Liver (tissue), 9 donors: ENCODE measurements around the gene CATSPERE. TPM values are rescaled to one million over a fixed set of nuclear protein-coding genes. Genes with fewer than 3 reads are reported as not detected.

ENCODE experiments used
- DNase-seq: peaks from one replicate; pipeline ENCODE4 v3.0.0-alpha.2; 2017; ENCODE audit warnings: low spot score
- H3K27ac ChIP-seq, 2 donors: one replicate each; pipeline ENCODE4 v1.7.0; 2013; ENCODE audit warnings: inconsistent platforms in 2 of 2, low read length in 2 of 2, control low read depth in 1 of 2, low read depth in 1 of 2, mild to moderate bottlenecking in 1 of 2
- H3K27me3 ChIP-seq, 4 donors: one replicate each; pipeline versions ENCODE4 v1.6.1 to v1.7.0; 2013; ENCODE audit warnings: low read length in 3 of 4, inconsistent platforms in 1 of 4, mild to moderate bottlenecking in 1 of 4, moderate library complexity in 1 of 4; ENCODE audit not compliant: control insufficient read depth in 4 of 4, insufficient read depth in 4 of 4
- H3K36me3 ChIP-seq, 4 donors: one replicate each; pipeline versions ENCODE4 v1.6.1 to v1.7.0; 2013; ENCODE audit warnings: low read length in 3 of 4, mild to moderate bottlenecking in 3 of 4, low read depth in 1 of 4, moderate library complexity in 1 of 4; ENCODE audit not compliant: control insufficient read depth in 4 of 4, insufficient read depth in 3 of 4
- H3K4me1 ChIP-seq, 4 donors: one replicate each; pipeline versions ENCODE4 v1.6.1 to v1.7.0; 2013; ENCODE audit warnings: low read length in 3 of 4, mild to moderate bottlenecking in 3 of 4, moderate library complexity in 1 of 4; ENCODE audit not compliant: control insufficient read depth in 4 of 4, insufficient read depth in 4 of 4
- H3K4me3 ChIP-seq, 3 donors: one replicate each; pipeline versions ENCODE4 v1.6.1 to v1.7.0; 2013; ENCODE audit warnings: low read length in 3 of 3, control low read depth in 1 of 3, low read depth in 1 of 3, mild to moderate bottlenecking in 1 of 3
- H3K9ac ChIP-seq, 2 donors: one replicate each; pipeline ENCODE4 v1.7.0; 2013; ENCODE audit warnings: low read length in 2 of 2, mild to moderate bottlenecking in 2 of 2, moderate library complexity in 2 of 2, control low read depth in 1 of 2, low read depth in 1 of 2
- H3K9me3 ChIP-seq, 4 donors: one replicate each; pipeline versions ENCODE4 v1.6.1 to v1.7.0; 2013; ENCODE audit warnings: low read length in 3 of 4; ENCODE audit not compliant: control insufficient read depth in 4 of 4
- EGR1 ChIP-seq, 2 donors: IDR thresholded peaks; 2 replicates each; pipeline ENCODE4 v1.6.1; 2016 to 2018; ENCODE audit warnings: antibody characterized with exemption in 2 of 2, low read depth in 2 of 2
- FOXA1 ChIP-seq: IDR thresholded peaks from 2 replicates; pipeline ENCODE4 v1.6.1; 2016; ENCODE audit warnings: antibody characterized with exemption
- FOXA2 ChIP-seq: IDR thresholded peaks from 2 replicates; pipeline ENCODE4 v1.6.1; 2016; ENCODE audit warnings: antibody characterized with exemption
- GABPA ChIP-seq, 2 donors: IDR thresholded peaks in 1 of 2; conservative IDR thresholded peaks in 1 of 2; 2 replicates each; pipeline ENCODE4 v1.6.1; 2016; ENCODE audit warnings: antibody characterized with exemption in 2 of 2, mild to moderate bottlenecking in 1 of 2, moderate library complexity in 1 of 2
- HNF4A ChIP-seq, 2 donors: conservative IDR thresholded peaks; 2 replicates each; pipeline ENCODE4 v1.6.1; 2016; ENCODE audit warnings: antibody characterized with exemption in 2 of 2, mild to moderate bottlenecking in 2 of 2
- HNF4G ChIP-seq: IDR thresholded peaks from 2 replicates; pipeline ENCODE4 v1.6.1; 2016; ENCODE audit warnings: antibody characterized with exemption
- JUND ChIP-seq, 2 donors: IDR thresholded peaks; 2 replicates each; pipeline ENCODE4 v1.6.1; 2016; ENCODE audit warnings: antibody characterized with exemption in 2 of 2
- NR2F2 ChIP-seq: IDR thresholded peaks from 2 replicates; pipeline ENCODE4 v1.6.1; 2016; ENCODE audit warnings: antibody characterized with exemption
- RAD21 ChIP-seq, 2 donors: IDR thresholded peaks; 2 replicates each; pipeline ENCODE4 v1.6.1; 2016; ENCODE audit warnings: antibody characterized with exemption in 2 of 2, mild to moderate bottlenecking in 2 of 2
- RXRA ChIP-seq, 2 donors: IDR thresholded peaks; 2 replicates each; pipeline ENCODE4 v1.6.1; 2017 to 2018; ENCODE audit warnings: antibody characterized with exemption in 2 of 2, mild to moderate bottlenecking in 1 of 2
- YY1 ChIP-seq: IDR thresholded peaks from 2 replicates; pipeline ENCODE4 v1.6.1; 2016; ENCODE audit warnings: antibody characterized with exemption, mild to moderate bottlenecking
- WGBS: extraction: QIAGEN DNeasy Blood & Tissue Kit; methylation state at CpG from one replicate; pipeline ENCODE4 v1.1.7; 2013; 5-methylcytosine and 5-hydroxymethylcytosine counted together
- polyA plus RNA-seq, 2 donors: library from polyadenylated mRNA; stranded (reverse) in 1 of 2; unstranded in 1 of 2; fragments of 200-250 nt in 1 of 2; fragments of >200 nt in 1 of 2; fragmentation: Nextera tagmentation in 1 of 2; extraction: Ambion mirVana in 1 of 2; gene quantifications; one replicate each; pipeline versions ENCODE4 v1.2.1 to v1.2.3, GENCODE V29; 2013 to 2015
- total RNA-seq, 2 donors: library from RNA; depleted of rRNA; stranded (reverse); fragments of >200 nt; gene quantifications; one replicate each; pipeline ENCODE4 v1.2.3, GENCODE V29; 2014
- TF ChIP-seq, protein P1 (sequence below): IDR thresholded peaks from 2 replicates; pipeline ENCODE4 v1.6.1; 2016; ENCODE audit warnings: antibody characterized with exemption
- TF ChIP-seq, protein P2 (sequence below): IDR thresholded peaks from 2 replicates; pipeline ENCODE4 v1.6.1; 2016; ENCODE audit warnings: antibody characterized with exemption
- TF ChIP-seq, protein P3 (sequence below): IDR thresholded peaks from 2 replicates; pipeline ENCODE4 v1.6.1; 2016; ENCODE audit warnings: antibody characterized with exemption, mild to moderate bottlenecking
- donor health status: healthy.
- donor health status: healthy.
- donor health status: healthy.
- donor health status: healthy.
- donor health status: healthy.

The CATSPERE gene
- total and polyA plus RNA-seq, 4 donors = 0.15 to 0.79 (median 0.53) TPM

DNA sequence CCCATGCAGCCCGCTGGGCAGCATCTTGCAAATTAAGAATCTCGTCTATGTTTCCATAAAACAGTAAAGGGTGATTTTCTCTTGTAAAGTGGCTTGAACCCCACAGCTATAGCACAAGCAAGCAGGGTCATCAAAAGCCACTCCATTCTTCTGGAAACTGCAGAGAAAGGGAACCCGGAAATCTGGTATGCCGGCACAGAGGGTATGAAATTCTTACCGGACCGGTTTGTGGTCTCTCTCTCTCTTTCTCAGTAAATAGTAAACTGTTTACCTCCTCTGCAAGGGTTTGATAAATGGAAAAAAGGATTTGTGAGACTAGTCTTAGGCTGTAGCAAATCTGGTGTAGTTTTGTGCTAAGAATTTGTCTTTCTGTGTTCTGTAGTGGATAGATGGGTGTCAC lies 6.7 kb upstream of the CATSPERE start:
- Histone ChIP-seq H3K9ac (no peak overlapping the region), H3K4me1 (peaks cover 0 to 18% (median 11%) of the 10 kb centered on the region in 4 donors), H3K27me3 (no peaks in the 10 kb centered on the region), H3K27ac (no peak overlapping the region), H3K4me3 (no peak overlapping the region), H3K9me3 (no peaks in the 10 kb centered on the region), H3K36me3 (no peaks in the 10 kb centered on the region)
- whole genome bisulfite sequencing = 69% methylated on average over 6 of the region's 6 CpGs
- DNase-seq = no peak
- no peak for TF ChIP-seq GABPA (IDR thresholded peaks at IDR 0.05 in 1 of 2, conservative IDR thresholded peaks at IDR 0.05 in 1 of 2)
- TF ChIP-seq FOXA1 = no peak
- no peak for TF ChIP-seq HNF4A (conservative IDR thresholded peaks at IDR 0.05)
- no peak for TF ChIP-seq FOXA2
- TF ChIP-seq, protein P1, sequence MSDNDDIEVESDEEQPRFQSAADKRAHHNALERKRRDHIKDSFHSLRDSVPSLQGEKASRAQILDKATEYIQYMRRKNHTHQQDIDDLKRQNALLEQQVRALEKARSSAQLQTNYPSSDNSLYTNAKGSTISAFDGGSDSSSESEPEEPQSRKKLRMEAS = no peak
- TF ChIP-seq, protein P2, sequence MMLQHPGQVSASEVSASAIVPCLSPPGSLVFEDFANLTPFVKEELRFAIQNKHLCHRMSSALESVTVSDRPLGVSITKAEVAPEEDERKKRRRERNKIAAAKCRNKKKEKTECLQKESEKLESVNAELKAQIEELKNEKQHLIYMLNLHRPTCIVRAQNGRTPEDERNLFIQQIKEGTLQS = no peak

DNA sequence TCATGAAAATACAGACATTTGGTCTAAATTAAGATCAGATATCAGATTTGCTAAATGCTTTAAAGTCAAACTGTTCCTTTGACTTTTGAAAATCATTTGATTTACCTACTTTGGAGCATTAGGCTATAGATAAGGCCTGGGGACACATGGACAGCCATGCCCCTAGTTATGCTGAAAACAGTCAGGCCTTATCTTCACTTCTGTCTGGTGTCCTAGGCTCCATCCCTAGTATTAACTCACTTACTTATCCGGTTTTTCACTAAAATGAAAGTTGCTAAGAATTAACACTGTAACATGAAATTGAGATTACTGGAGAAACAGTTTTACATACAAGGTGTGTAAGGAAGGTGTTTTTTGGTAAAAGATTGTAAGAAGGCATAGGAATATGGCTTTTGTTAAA lies 4.5 kb upstream of the CATSPERE start:
- Histone ChIP-seq H3K27me3 (no peaks in the 10 kb centered on the region), H3K9ac (no peak overlapping the region), H3K9me3 (no peaks in the 10 kb centered on the region), H3K36me3 (no peaks in the 10 kb centered on the region), H3K4me1 (peaks cover 3 to 13% (median 7%) of the 10 kb centered on the region in 4 donors), H3K27ac (no peak overlapping the region), H3K4me3 (no peak overlapping the region)
- 93% methylated on average over 1 of the region's 1 CpG for WGBS
- TF ChIP-seq RAD21 (IDR thresholded peaks at IDR 0.05) (no peak), YY1 (no peak), EGR1 (IDR thresholded peaks at IDR 0.05; ENCODE audit: low read depth in 2 of 2) (no peak), HNF4G (no peak)
- TF ChIP-seq, protein P1 = no peak
- DNase-seq = no peak

DNA sequence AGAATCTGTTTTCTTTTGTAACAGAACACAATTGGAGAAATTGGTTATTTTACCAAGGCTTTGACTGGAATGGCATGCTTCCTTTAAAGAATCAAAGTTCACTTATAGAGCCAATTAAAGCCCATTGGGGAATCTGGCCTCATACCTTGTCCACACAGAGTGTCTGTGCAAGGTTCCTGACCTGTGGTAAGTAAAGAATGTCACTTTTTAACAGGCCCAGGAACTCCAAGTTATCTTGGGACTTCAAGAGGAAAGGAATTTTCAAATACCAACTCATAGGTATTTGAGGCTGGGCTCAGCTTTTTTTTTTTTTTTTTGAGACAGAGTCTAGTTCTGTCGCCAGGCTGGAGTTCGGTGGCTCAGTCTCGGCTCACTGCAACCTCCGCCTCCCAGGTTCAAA lies 2.3 kb upstream of the CATSPERE start:
- H3K36me3 ChIP-seq = no peaks in the 10 kb centered on the region
- TF ChIP-seq RXRA (IDR thresholded peaks at IDR 0.05) = no peak
- TF ChIP-seq NR2F2 = no peak
- TF ChIP-seq JUND (IDR thresholded peaks at IDR 0.05) = no peak
- TF ChIP-seq YY1 = no peak
- TF ChIP-seq, protein P3, sequence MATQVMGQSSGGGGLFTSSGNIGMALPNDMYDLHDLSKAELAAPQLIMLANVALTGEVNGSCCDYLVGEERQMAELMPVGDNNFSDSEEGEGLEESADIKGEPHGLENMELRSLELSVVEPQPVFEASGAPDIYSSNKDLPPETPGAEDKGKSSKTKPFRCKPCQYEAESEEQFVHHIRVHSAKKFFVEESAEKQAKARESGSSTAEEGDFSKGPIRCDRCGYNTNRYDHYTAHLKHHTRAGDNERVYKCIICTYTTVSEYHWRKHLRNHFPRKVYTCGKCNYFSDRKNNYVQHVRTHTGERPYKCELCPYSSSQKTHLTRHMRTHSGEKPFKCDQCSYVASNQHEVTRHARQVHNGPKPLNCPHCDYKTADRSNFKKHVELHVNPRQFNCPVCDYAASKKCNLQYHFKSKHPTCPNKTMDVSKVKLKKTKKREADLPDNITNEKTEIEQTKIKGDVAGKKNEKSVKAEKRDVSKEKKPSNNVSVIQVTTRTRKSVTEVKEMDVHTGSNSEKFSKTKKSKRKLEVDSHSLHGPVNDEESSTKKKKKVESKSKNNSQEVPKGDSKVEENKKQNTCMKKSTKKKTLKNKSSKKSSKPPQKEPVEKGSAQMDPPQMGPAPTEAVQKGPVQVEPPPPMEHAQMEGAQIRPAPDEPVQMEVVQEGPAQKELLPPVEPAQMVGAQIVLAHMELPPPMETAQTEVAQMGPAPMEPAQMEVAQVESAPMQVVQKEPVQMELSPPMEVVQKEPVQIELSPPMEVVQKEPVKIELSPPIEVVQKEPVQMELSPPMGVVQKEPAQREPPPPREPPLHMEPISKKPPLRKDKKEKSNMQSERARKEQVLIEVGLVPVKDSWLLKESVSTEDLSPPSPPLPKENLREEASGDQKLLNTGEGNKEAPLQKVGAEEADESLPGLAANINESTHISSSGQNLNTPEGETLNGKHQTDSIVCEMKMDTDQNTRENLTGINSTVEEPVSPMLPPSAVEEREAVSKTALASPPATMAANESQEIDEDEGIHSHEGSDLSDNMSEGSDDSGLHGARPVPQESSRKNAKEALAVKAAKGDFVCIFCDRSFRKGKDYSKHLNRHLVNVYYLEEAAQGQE = no peak
- no peaks in the 10 kb centered on the region for H3K27me3 ChIP-seq
- H3K27ac ChIP-seq = no peak overlapping the region
- over 99% methylated on average over 4 of the region's 4 CpGs for WGBS
- peaks cover 3 to 9% (median 4%) of the 10 kb centered on the region in 4 donors for H3K4me1 ChIP-seq
- no peak for DNase-seq
- H3K9ac ChIP-seq = no peak overlapping the region
- H3K4me3 ChIP-seq = no peak overlapping the region
- H3K9me3 ChIP-seq = no peaks in the 10 kb centered on the region
